Brain microvascular endothelial cell (primary cell): ENCODE measurements around the gene FRMD5.
A peak's percentile ranks its signal among the peaks of the same experiment; 100 is the strongest.
"Not testable (repeated sequence)": the region's sequence is repeated elsewhere in the genome, so short reads cannot be mapped to it uniquely, and the experiment has no call there.

Experiments used
- DNase-seq: peaks from one replicate; pipeline ENCODE4 v3.0.0-alpha.2; 2020
- H3K27ac ChIP-seq: fragments of 250-450 bp; sonication (Bioruptor Pico); 2 replicates; pipeline ENCODE4 v1.5.1; 2020; ENCODE audit warnings: mild to moderate bottlenecking, moderate library complexity
- H3K27me3 ChIP-seq: fragments of 250-450 bp; sonication (Bioruptor Pico); replicated peaks from 2 replicates; pipeline ENCODE4 v1.5.1; 2020; ENCODE audit warnings: mild to moderate bottlenecking
- H3K36me3 ChIP-seq: fragments of 250-450 bp; sonication (Bioruptor Pico); replicated peaks from 2 replicates; pipeline ENCODE4 v1.5.1; 2020; ENCODE audit warnings: mild to moderate bottlenecking
- H3K4me3 ChIP-seq: 2 replicates; pipeline ENCODE4 v1.5.1; 2011; ENCODE audit warnings: low read depth, mild to moderate bottlenecking, control low read depth, low read length, moderate library complexity
- CTCF ChIP-seq: IDR thresholded peaks from 2 replicates; pipeline ENCODE4 v1.5.1; 2011; ENCODE audit warnings: low read depth, mild to moderate bottlenecking, moderate library complexity, low read length, control low read depth, inconsistent platforms; ENCODE audit errors: missing control alignments
- in situ Hi-C: cut with HindIII; loops from 2 replicates; pipeline ENCODE4 v1.10.0; 2017; ENCODE audit warnings: low sequenced_read_pairs, low pct_ligation_motif_present

FRMD5 gene

GRCh38 chr15:44195151-44195740 is at the start of gene FRMD5:
Gene FRMD5 (minus strand): TSS chr15:44195271.
- Histone ChIP-seq H3K36me3 (no peaks in the 10 kb centered on the region), H3K27me3 (no peaks in the 10 kb centered on the region), H3K4me3 (peak within 1 kb of the TSS; percentile 75), H3K27ac (peak within 1 kb of the TSS; percentile 75)
- TF ChIP-seq CTCF = peak; percentile 67
- peak; percentile 95 for DNase-seq
- in situ Hi-C loops = no loop called here

GRCh38 chr15:44243829-44244228 is 48.8 kb upstream of the FRMD5 start:
- no peak overlapping the region for H3K27ac ChIP-seq
- H3K4me3 ChIP-seq = no peak overlapping the region
- H3K36me3 ChIP-seq = no peaks in the 10 kb centered on the region
- in situ Hi-C loops = no loop called here
- TF ChIP-seq CTCF = peak; percentile 60
- no peaks in the 10 kb centered on the region for H3K27me3 ChIP-seq
- DNase-seq = no peak

DNA sequence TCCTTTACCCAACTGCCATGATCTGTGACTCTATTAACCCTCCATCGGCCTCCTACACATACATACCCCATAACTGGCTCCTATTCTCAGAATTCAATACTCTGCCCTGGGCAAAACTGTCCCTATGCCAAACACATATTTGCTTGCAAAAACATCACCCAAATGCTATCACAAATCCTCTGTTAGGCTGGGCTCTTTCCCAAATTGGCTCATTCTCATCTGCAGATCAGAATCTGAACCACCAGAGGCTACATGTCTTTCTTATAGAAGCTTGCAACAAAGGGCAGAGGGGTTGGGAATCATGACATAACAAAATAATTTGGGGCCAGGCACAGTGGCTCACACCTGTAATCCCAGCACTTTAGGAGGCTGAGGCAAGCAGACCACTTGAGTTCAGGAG is 48.1 kb upstream of the FRMD5 start:
- H3K27ac ChIP-seq = no peak overlapping the region
- H3K4me3 ChIP-seq = no peak overlapping the region
- in situ Hi-C loops = no loop called here
- no peaks in the 10 kb centered on the region for H3K27me3 ChIP-seq
- no peak for DNase-seq
- TF ChIP-seq CTCF = no peak
- H3K36me3 ChIP-seq = no peaks in the 10 kb centered on the region

DNA sequence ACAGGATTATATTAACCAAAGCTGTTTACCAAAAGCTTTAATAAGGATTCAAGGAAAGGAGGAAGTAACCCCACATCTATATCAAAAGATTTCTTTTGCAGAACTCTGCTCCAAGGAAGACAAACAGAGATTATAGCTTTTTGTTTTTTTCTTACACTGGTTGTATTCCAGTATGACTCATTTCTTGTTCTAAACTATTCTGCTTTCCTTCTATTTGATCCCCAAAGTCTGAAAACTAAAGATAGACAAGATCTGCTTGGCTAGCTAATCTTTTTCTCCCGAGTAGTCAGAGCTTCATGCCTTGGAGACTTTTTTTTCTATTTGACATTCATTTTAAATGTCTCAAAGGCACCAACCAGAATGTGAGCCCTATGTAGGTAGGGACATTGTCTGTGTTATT is 36.8 kb upstream of the FRMD5 start:
- no peak overlapping the region for H3K27ac ChIP-seq
- no peaks in the 10 kb centered on the region for H3K36me3 ChIP-seq
- no peaks in the 10 kb centered on the region for H3K27me3 ChIP-seq
- no peak for DNase-seq
- H3K4me3 ChIP-seq = no peak overlapping the region
- in situ Hi-C loops = no loop called here
- TF ChIP-seq CTCF = no peak

- DNase-seq, H3K27ac ChIP-seq, H3K27me3 ChIP-seq, H3K4me3 ChIP-seq, H3K36me3 ChIP-seq, in situ Hi-C loops: not testable (repeated sequence)
Measured at GRCh38 chr15:44229301-44229700, 34.2 kb upstream of the FRMD5 start.

GRCh38 chr15:44227584-44227983 is 32.5 kb upstream of the FRMD5 start:
- no peak for DNase-seq
- Histone ChIP-seq H3K27me3 (no peaks in the 10 kb centered on the region), H3K4me3 (no peak overlapping the region), H3K36me3 (no peaks in the 10 kb centered on the region), H3K27ac (no peak overlapping the region)
- in situ Hi-C loops = no loop called here
- TF ChIP-seq CTCF = no peak

DNA sequence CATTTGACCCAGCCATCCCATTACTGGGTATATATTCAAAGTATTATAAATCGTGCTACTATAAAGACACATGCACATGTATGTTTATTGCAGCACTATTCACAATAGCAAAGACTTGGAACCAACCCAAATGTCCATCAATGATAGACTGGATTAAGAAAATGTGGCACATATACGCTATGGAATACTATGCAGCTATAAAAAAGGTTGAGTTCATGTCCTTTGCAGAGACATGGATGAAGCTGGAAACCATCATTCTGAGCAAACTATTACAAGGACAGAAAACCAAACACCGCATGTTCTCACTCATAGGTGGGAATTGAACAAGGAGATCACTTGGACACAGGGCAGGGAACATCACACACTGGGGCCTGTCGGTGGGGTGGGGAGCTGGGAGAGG is 31.9 kb upstream of the FRMD5 start:
- H3K4me3 ChIP-seq, H3K27me3 ChIP-seq, DNase-seq, in situ Hi-C loops, H3K36me3 ChIP-seq, H3K27ac ChIP-seq: not testable (repeated sequence)
